ENCODE measurements around the gene RFC1.

- TF ChIP-seq POLR2A (IDR thresholded peaks at IDR 0.05; ENCODE audit: low read depth, low read length), result no peak
- TF ChIP-seq BHLHE40 (IDR thresholded peaks at IDR 0.05; ENCODE audit: low read depth, low read length), result no peak; the same call in 1 of the 2 replicates
- no peak for TF ChIP-seq CTCF (conservative IDR thresholded peaks at IDR 0.05; ENCODE audit: low read depth, low read length)
- no peak for TF ChIP-seq RAD21 (IDR thresholded peaks at IDR 0.05; ENCODE audit: low read length)
- no peak for TF ChIP-seq ELK1 (IDR thresholded peaks at IDR 0.05; ENCODE audit: borderline replicate concordance, low read depth, low read length)
- no peak for TF ChIP-seq NFE2L2 (IDR thresholded peaks at IDR 0.05; ENCODE audit: low read depth, low read length)
- TF ChIP-seq FOS (IDR thresholded peaks at IDR 0.05; ENCODE audit: low read depth, low read length), result peak; percentile 60; the same call in 1 of the 2 replicates
- no peak for TF ChIP-seq SMC3 (IDR thresholded peaks at IDR 0.05; ENCODE audit: low read depth, low read length)
- TF ChIP-seq CHD1 (IDR thresholded peaks at IDR 0.05; ENCODE audit: low read depth, low read length), result no peak
Measured at GRCh38 chr4:39319676-39320075, 46.5 kb downstream of the RFC1 start.

All from IMR-90 (cell line).